Measurements from ENCODE around the gene FANCC.

FANCC gene

GRCh38 chr9:95155220-95155619 lies 162.3 kb downstream of the FANCC start:
- no peak for DNase-seq (ENCODE audit: extremely low read depth in 1 of 2, low read depth in 1 of 2)

- DNase-seq (ENCODE audit: extremely low read depth in 1 of 2, low read depth in 1 of 2), result no peak
These were observed 166.6 kb downstream of the FANCC start for GRCh38 chr9:95150903-95151302.

- no peak for DNase-seq (ENCODE audit: extremely low read depth in 1 of 2, low read depth in 1 of 2)
These were observed 169.3 kb downstream of the FANCC start for GRCh38 chr9:95148208-95148520.

GRCh38 chr9:95147452-95148207 lies 169.9 kb downstream of the FANCC start:
- no peak for DNase-seq (ENCODE audit: extremely low read depth in 1 of 2, low read depth in 1 of 2)

GRCh38 chr9:95143591-95144561 lies 173.6 kb downstream of the FANCC start:
- DNase-seq (ENCODE audit: extremely low read depth in 1 of 2, low read depth in 1 of 2), result no peak

- no peak for DNase-seq (ENCODE audit: extremely low read depth in 1 of 2, low read depth in 1 of 2)
These were observed 174.8 kb downstream of the FANCC start for GRCh38 chr9:95142728-95143127.

GRCh38 chr9:95142315-95142714 lies 175.2 kb downstream of the FANCC start:
- DNase-seq (ENCODE audit: extremely low read depth in 1 of 2, low read depth in 1 of 2), result no peak

- DNase-seq (ENCODE audit: extremely low read depth in 1 of 2, low read depth in 1 of 2), result no peak
These were observed 176.7 kb downstream of the FANCC start for GRCh38 chr9:95140821-95141220.

- DNase-seq (ENCODE audit: extremely low read depth in 1 of 2, low read depth in 1 of 2), result no peak
These were observed 178.4 kb downstream of the FANCC start for GRCh38 chr9:95139126-95139525.

- no peak for DNase-seq (ENCODE audit: extremely low read depth in 1 of 2, low read depth in 1 of 2)
These were observed 179.0 kb downstream of the FANCC start for GRCh38 chr9:95138474-95138873.

GRCh38 chr9:95137587-95138145 lies 179.8 kb downstream of the FANCC start:
- no peak for DNase-seq (ENCODE audit: extremely low read depth in 1 of 2, low read depth in 1 of 2)

- no peak for DNase-seq (ENCODE audit: extremely low read depth in 1 of 2, low read depth in 1 of 2)
These were observed 181.8 kb downstream of the FANCC start for GRCh38 chr9:95135756-95136155.

GRCh38 chr9:95134457-95134881 lies 183.0 kb downstream of the FANCC start:
- DNase-seq (ENCODE audit: extremely low read depth in 1 of 2, low read depth in 1 of 2), result no peak

- DNase-seq (ENCODE audit: extremely low read depth in 1 of 2, low read depth in 1 of 2), result no peak
These were observed 184.2 kb downstream of the FANCC start for GRCh38 chr9:95133325-95133705.

GRCh38 chr9:95132366-95133324 lies 184.9 kb downstream of the FANCC start:
- no peak for DNase-seq (ENCODE audit: extremely low read depth in 1 of 2, low read depth in 1 of 2)

- peak in 1 of 2 donors; percentile 16 for DNase-seq (ENCODE audit: extremely low read depth in 1 of 2, low read depth in 1 of 2)
These were observed 186.2 kb downstream of the FANCC start for GRCh38 chr9:95131023-95131943.

- DNase-seq (ENCODE audit: extremely low read depth in 1 of 2, low read depth in 1 of 2), result no peak
These were observed 187.0 kb downstream of the FANCC start for GRCh38 chr9:95130484-95130883.

- no peak for DNase-seq (ENCODE audit: extremely low read depth in 1 of 2, low read depth in 1 of 2)
These were observed 187.8 kb downstream of the FANCC start for GRCh38 chr9:95129476-95130291.

- DNase-seq (ENCODE audit: extremely low read depth in 1 of 2, low read depth in 1 of 2), result no peak
These were observed 189.4 kb downstream of the FANCC start for GRCh38 chr9:95128177-95128524.

Data from activated CD8-positive, alpha-beta memory T cell treated with anti-CD3 and anti-CD28 coated beads for 1 hour (primary cell).